Esophagus squamous epithelium (tissue), 4 donors: Measurements from ENCODE around the gene CHCHD1.

Source experiments
- CTCF ChIP-seq, 6 experiments: fragments of 450-650 bp in 4 of 6; fragments of 200-600 bp in 2 of 6; sonication (generic) in 2 of 6; IDR thresholded peaks; one replicate each; pipeline ENCODE4 v1.5.1; 2016 to 2019; ENCODE audit warnings: antibody characterized with exemption in 6 of 6, mild to moderate bottlenecking in 4 of 6, moderate library complexity in 4 of 6
- POLR2A ChIP-seq, 4 donors: fragments of 450-650 bp; IDR thresholded peaks; one replicate each; pipeline ENCODE4 v1.6.1; 2017; ENCODE audit warnings: antibody characterized with exemption in 4 of 4, mild to moderate bottlenecking in 4 of 4, moderate library complexity in 3 of 4

DNA sequence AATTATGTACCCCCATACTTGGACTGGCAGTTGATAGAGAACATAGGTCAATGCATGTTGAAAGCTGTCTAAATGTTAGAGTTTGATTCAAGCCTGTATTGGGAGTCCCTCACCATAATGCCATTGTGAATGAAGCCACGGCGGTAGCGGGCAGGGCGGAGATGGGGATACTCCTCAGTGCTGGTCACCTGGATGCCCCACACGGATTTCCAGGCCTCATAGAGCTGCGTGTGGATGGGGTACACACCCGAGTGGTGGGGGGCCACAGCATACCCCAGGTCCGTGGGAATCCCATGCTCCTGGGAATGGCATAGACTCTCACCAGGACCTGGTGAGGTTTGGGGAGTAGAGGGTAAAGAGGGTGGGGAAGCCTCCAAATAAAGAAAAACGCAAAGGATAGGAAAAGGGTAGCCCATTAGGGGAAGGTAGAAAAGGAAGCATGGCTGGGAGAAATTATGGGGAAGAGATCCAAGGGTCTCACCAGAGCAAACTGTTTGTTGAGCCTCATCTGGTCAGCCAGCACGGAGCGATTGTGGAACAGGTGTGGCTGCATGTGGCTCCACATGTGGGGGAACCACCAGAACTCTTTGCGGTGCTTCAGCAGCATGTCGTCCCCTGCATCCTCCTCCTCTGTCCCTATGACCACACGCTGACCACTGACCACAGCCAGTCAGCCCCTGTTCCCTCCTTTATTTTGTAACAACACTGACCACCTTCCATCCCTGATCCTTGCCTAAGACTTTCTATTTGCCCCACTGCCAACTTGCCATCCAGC lies 24.5 kb downstream of the CHCHD1 start:
- TF ChIP-seq POLR2A (IDR thresholded peaks at IDR 0.05) = no peak
- TF ChIP-seq CTCF (IDR thresholded peaks at IDR 0.05) = no peak
